A549 (cell line): ENCODE data around the gene IRAG1. TPM values are rescaled to one million over a fixed set of nuclear protein-coding genes. Genes with fewer than 3 reads are reported as not detected.
A peak's percentile ranks its signal among the peaks of the same experiment; 100 is the strongest.

Experiments used
- ATAC-seq, 2 experiments: fragments of 200-7000 bp in 1 of 2; fragments of >200 bp in 1 of 2; cut with Nextera tagmentation in 1 of 2; cut with Tn5 transposase in 1 of 2; 3 replicates each; pipeline versions ENCODE4 v1.8.0 to v1.9.1; 2018 to 2020; ENCODE audit warnings: mild to moderate bottlenecking in 1 of 2, moderate library complexity in 1 of 2
- CTCF ChIA-PET: fragments of 300-600 bp; sonication (Branson Sonifier 250); formaldehyde crosslinking; extraction: SDS; loops from one replicate; lab custom pipeline; 2021; ENCODE audit warnings: antibody characterized with exemption, inconsistent platforms; lab: Yijun Ruan, JAX
- POLR2A ChIA-PET: fragments of 350-600 bp; formaldehyde crosslinking; extraction: SDS; loops from one replicate; lab custom pipeline; 2021; ENCODE audit warnings: antibody characterized with exemption, inconsistent platforms; lab: Yijun Ruan, JAX
- DNase-seq, 2 experiments: peaks; one replicate each; pipeline versions ENCODE4 v3.0.0 to v3.0.0-alpha.2; 2011 to 2016; ENCODE audit warnings: low read depth in 1 of 2, low spot score in 1 of 2
- FAIRE-seq: peaks from 2 replicates; lab custom pipeline; 2011; peaks lifted over from hg19 to GRCh38; lab: Jason Lieb, UNC
- H3K27ac ChIP-seq, 2 experiments: fragments of >200 bp; sonication (Bioruptor Twin); formaldehyde crosslinking; 3 replicates each; pipeline ENCODE4 v1.5.1; 2016 to 2017
- H3K4me1 ChIP-seq: fragments of >200 bp; sonication (Bioruptor Twin); formaldehyde crosslinking; 3 replicates; pipeline ENCODE4 v1.6.1; 2016
- H3K4me2 ChIP-seq: fragments of >200 bp; sonication (Bioruptor Twin); formaldehyde crosslinking; 3 replicates; pipeline ENCODE4 v1.6.1; 2016
- H3K4me3 ChIP-seq: fragments of >200 bp; sonication (Bioruptor Twin); formaldehyde crosslinking; 3 replicates; pipeline ENCODE4 v1.5.1; 2016
- H3K9me3 ChIP-seq: fragments of >200 bp; sonication (Bioruptor Twin); formaldehyde crosslinking; 3 replicates; pipeline ENCODE4 v1.6.1; 2016
- CEBPB ChIP-seq, 2 experiments: fragments of >200 bp in 1 of 2; sonication (Bioruptor Twin) in 1 of 2; formaldehyde crosslinking in 1 of 2; IDR thresholded peaks; 2 replicates each; pipeline ENCODE4 v1.6.1; 2012 to 2016
- MAFK ChIP-seq: fragments of 450-650 bp; IDR thresholded peaks from 2 replicates; pipeline ENCODE4 v1.6.1; 2014; ENCODE audit not compliant: partially characterized antibody
- WGBS: methylation state at CpG from one replicate; pipeline ENCODE4 v1.1.6; 2017; ENCODE audit errors: missing lambda C conversion rate; 5-methylcytosine and 5-hydroxymethylcytosine counted together
- polyA plus RNA-seq, 4 experiments: library from polyadenylated mRNA; depleted of rRNA in 3 of 4; stranded (reverse); fragments of >200 nt; fragmentation: RNase III in 1 of 4; extraction: RNeasy Plus Mini Kit Qiagen cat#74134 plus additional on column Dnase treatment in 1 of 4; gene quantifications; 2 replicates in 3 of 4; 3 replicates in 1 of 4; pipeline ENCODE4 v1.2.3, GENCODE V29; 2011 to 2017
- small RNA-seq, 6 experiments: library from RNA; depleted of rRNA; stranded (forward); fragments of <200 nt; gene quantifications; one replicate each; pipeline ENCODE3, GENCODE V24; 2012

The IRAG1 gene
- polyA plus RNA-seq, 2 of the 4 experiments (the other 2 are of a cell fraction) = 0.05 TPM; not detected in 1

DNA sequence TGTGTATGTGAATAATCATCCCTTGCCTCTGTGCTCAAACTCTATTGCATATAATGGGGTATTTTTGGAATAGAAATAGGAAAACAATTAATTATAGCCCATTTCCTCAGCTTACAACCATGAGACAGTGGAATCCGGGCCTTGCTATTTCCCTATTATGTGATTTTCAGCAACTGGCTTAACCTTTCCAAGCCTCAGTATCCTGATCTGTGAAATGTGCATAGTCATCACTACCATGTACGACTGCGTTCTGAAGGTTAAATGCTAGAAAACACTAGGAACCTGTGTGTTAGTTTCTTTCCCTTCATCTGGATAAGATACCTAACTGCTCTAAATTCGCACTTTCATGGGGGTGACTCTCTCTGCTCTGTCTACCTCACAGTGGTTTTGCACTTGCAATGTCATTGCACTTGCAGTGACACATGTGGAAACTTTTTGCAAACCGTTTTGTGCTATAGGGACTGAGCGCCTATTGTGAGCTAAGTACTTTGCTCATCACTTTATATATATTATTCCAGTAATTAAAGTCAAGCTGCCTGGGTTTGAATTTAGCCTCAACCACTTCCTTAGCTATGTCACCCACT lies 48.3 kb downstream of the IRAG1 start:
- DNase-seq (no peak), ATAC-seq (no peak), FAIRE-seq (no peak)
- H3K27ac ChIP-seq = no peak overlapping the region
- H3K9me3 ChIP-seq = no peaks in the 10 kb centered on the region
- H3K4me3 ChIP-seq = no peak overlapping the region
- no peak overlapping the region for H3K4me2 ChIP-seq
- CTCF ChIA-PET = interaction anchor here (0.9 to 2.6 kb wide), 5 partner anchors 8 to 239 kb away, joined by 3 to 8 read pairs (median 4); no protein-coding TSS in a partner anchor
- WGBS = 87% methylated on average over 6 of the region's 6 CpGs
- POLR2A ChIA-PET = no interaction called here
- peaks cover 12% of the 10 kb centered on the region for H3K4me1 ChIP-seq
- TF ChIP-seq MAFK = peak; percentile 77
- TF ChIP-seq CEBPB (IDR thresholded peaks at IDR 0.05) = no peak
- TF ChIP-seq, all 56 proteins: peak for 1

Small RNA genes within 50 kb of the gene (small RNA-seq; reads per million reads assigned to genes)
- gene RF00019 = 0 reads per million in 6 experiments

Other genes with a start within 250 kb of the IRAG1 start
- 4.7 and 6.6 TPM in 2 replicates for gene AMPD3, start 238.5 kb downstream of the IRAG1 start, polyA plus RNA-seq (2011; rRNA removed)
- 2.9 to 3.6 TPM (median 3.1 TPM) in 3 replicates for gene AMPD3, start 238.5 kb downstream of the IRAG1 start, polyA plus RNA-seq (2017; fragmentation: RNase III; extraction: RNeasy Plus Mini Kit Qiagen cat#74134 plus additional on column Dnase treatment)
- 21.6 and 33.3 TPM in 2 replicates for gene RNF141, start 152.6 kb downstream of the IRAG1 start, polyA plus RNA-seq (2011; rRNA removed)
- 15.6 to 18.6 TPM (median 16.8 TPM) in 3 replicates for gene RNF141, start 152.6 kb downstream of the IRAG1 start, polyA plus RNA-seq (2017; fragmentation: RNase III; extraction: RNeasy Plus Mini Kit Qiagen cat#74134 plus additional on column Dnase treatment)
- gene LYVE1, start 125.1 kb downstream of the IRAG1 start, polyA plus RNA-seq (2011; rRNA removed) = not detected in 2 replicates
- 0.04 TPM in 1 of 3 replicates, not detected in the others for gene LYVE1, start 125.1 kb downstream of the IRAG1 start, polyA plus RNA-seq (2017; fragmentation: RNase III; extraction: RNeasy Plus Mini Kit Qiagen cat#74134 plus additional on column Dnase treatment)
- gene CTR9, start 57.5 kb upstream of the IRAG1 start, polyA plus RNA-seq (2011; rRNA removed) = 24.8 and 31.2 TPM in 2 replicates
- 30.6 to 35.3 TPM (median 35.0 TPM) in 3 replicates for gene CTR9, start 57.5 kb upstream of the IRAG1 start, polyA plus RNA-seq (2017; fragmentation: RNase III; extraction: RNeasy Plus Mini Kit Qiagen cat#74134 plus additional on column Dnase treatment)
- 1,171 and 1,351 TPM in 2 replicates for gene EIF4G2, start 115.2 kb upstream of the IRAG1 start, polyA plus RNA-seq (2011; rRNA removed)
- gene EIF4G2, start 115.2 kb upstream of the IRAG1 start, polyA plus RNA-seq (2017; fragmentation: RNase III; extraction: RNeasy Plus Mini Kit Qiagen cat#74134 plus additional on column Dnase treatment) = 901 to 1,145 TPM (median 938 TPM) in 3 replicates
- gene ZBED5, start 164.3 kb upstream of the IRAG1 start, polyA plus RNA-seq (2011; rRNA removed) = 132 and 142 TPM in 2 replicates
- 60.6 to 65.9 TPM (median 61.8 TPM) in 3 replicates for gene ZBED5, start 164.3 kb upstream of the IRAG1 start, polyA plus RNA-seq (2017; fragmentation: RNase III; extraction: RNeasy Plus Mini Kit Qiagen cat#74134 plus additional on column Dnase treatment)